Hepatocyte (in vitro differentiated cells): ENCODE measurements around the gene RGS3. TPM values are rescaled to one million over a fixed set of nuclear protein-coding genes. Genes with fewer than 3 reads are reported as not detected.

Source experiments
- DNase-seq: peaks from one replicate; pipeline ENCODE4 v3.0.0-alpha.2; 2016; ENCODE audit warnings: low spot score
- H2AFZ ChIP-seq: fragments of 200-600 bp; sonication (generic); 2 replicates; pipeline ENCODE4 v1.6.0; 2016; ENCODE audit warnings: antibody characterized with exemption, mild to moderate bottlenecking
- H3K27ac ChIP-seq: fragments of 200-600 bp; sonication (generic); 2 replicates; pipeline ENCODE4 v1.5.1; 2016; ENCODE audit warnings: mild to moderate bottlenecking
- H3K27me3 ChIP-seq: fragments of 200-600 bp; sonication (generic); 2 replicates; pipeline ENCODE4 v1.6.1; 2016
- H3K36me3 ChIP-seq: fragments of 200-600 bp; sonication (generic); replicated peaks from 2 replicates; pipeline ENCODE4 v1.5.1; 2016; ENCODE audit warnings: low read depth; ENCODE audit not compliant: insufficient read depth
- H3K4me1 ChIP-seq: fragments of 200-600 bp; sonication (generic); 2 replicates; pipeline ENCODE4 v1.5.1; 2016; ENCODE audit warnings: mild to moderate bottlenecking, moderate library complexity; ENCODE audit not compliant: insufficient read depth
- H3K4me2 ChIP-seq: fragments of 200-600 bp; sonication (generic); 2 replicates; pipeline ENCODE4 v1.6.0; 2016
- H3K4me3 ChIP-seq: fragments of 200-600 bp; sonication (generic); 2 replicates; pipeline ENCODE4 v1.5.1; 2016; ENCODE audit warnings: mild to moderate bottlenecking
- H3K79me2 ChIP-seq: fragments of 200-600 bp; sonication (generic); 2 replicates; pipeline ENCODE4 v1.6.0; 2017; ENCODE audit warnings: mild to moderate bottlenecking
- H3K9me2 ChIP-seq: fragments of 200-600 bp; sonication (generic); replicated peaks from 2 replicates; pipeline ENCODE4 v1.6.0; 2017; ENCODE audit warnings: mild to moderate bottlenecking; ENCODE audit not compliant: insufficient read depth
- H3K9me3 ChIP-seq: fragments of 200-600 bp; sonication (generic); 2 replicates; pipeline ENCODE4 v1.5.1; 2016; ENCODE audit warnings: low read depth, mild to moderate bottlenecking
- H4K20me1 ChIP-seq: fragments of 200-600 bp; sonication (generic); 2 replicates; pipeline ENCODE4 v1.6.0; 2016; ENCODE audit warnings: mild to moderate bottlenecking; ENCODE audit not compliant: insufficient read depth, poor library complexity, severe bottlenecking
- CTCF ChIP-seq: fragments of 200-600 bp; sonication (generic); IDR thresholded peaks from 2 replicates; pipeline ENCODE4 v1.5.1; 2016; ENCODE audit warnings: antibody characterized with exemption, mild to moderate bottlenecking; ENCODE audit not compliant: poor library complexity
- EZH2 ChIP-seq: fragments of 200-600 bp; sonication (generic); IDR thresholded peaks from 2 replicates; pipeline ENCODE4 v1.6.1; 2016; ENCODE audit warnings: antibody characterized with exemption, mild to moderate bottlenecking, borderline replicate concordance
- EZH2phosphoT487 ChIP-seq: fragments of 200-600 bp; sonication (generic); IDR thresholded peaks from one replicate; pipeline ENCODE4 v1.6.1; 2018; ENCODE audit warnings: antibody characterized with exemption, mild to moderate bottlenecking, low read depth, moderate library complexity; ENCODE audit not compliant: unreplicated experiment, severe bottlenecking
- WGBS: methylation state at CpG from one replicate; pipeline ENCODE4 v1.1.6; 2016; ENCODE audit warnings: low lambda C conversion rate; ENCODE audit errors: missing lambda C conversion rate; 5-methylcytosine and 5-hydroxymethylcytosine counted together
- polyA plus RNA-seq: library from polyadenylated mRNA; unstranded; fragments of >200 nt; fragmentation: Nextera tagmentation; extraction: Ambion mirVana; gene quantifications from 2 replicates; pipeline ENCODE4 v1.2.1, GENCODE V29; 2016
- total RNA-seq: library from RNA; depleted of rRNA; stranded (reverse); fragments of >200 nt; gene quantifications from 2 replicates; pipeline ENCODE4 v1.2.3, GENCODE V29; 2014

RGS3 gene
- total and polyA plus RNA-seq, 2 experiments from 2014 or later = 48.0 to 62.7 TPM

GRCh38 chr9:113525831-113526230, 62.3 kb downstream of the RGS3 start:
- no peak for TF ChIP-seq CTCF
- no peak for TF ChIP-seq EZH2
- TF ChIP-seq EZH2phosphoT487 = no peak
- Histone ChIP-seq H4K20me1 (no peaks in the 10 kb centered on the region), H3K4me1 (peaks cover 57% of the 10 kb centered on the region), H3K4me2 (no peak overlapping the region), H3K79me2 (no peaks in the 10 kb centered on the region), H3K36me3 (no peaks in the 10 kb centered on the region), H3K4me3 (no peak overlapping the region), H2AFZ (no peak overlapping the region), H3K27me3 (no peaks in the 10 kb centered on the region), H3K9me3 (no peaks in the 10 kb centered on the region), H3K27ac (no peak overlapping the region), H3K9me2 (no peaks in the 10 kb centered on the region)
- 95% methylated on average over 8 of the region's 8 CpGs for WGBS
- DNase-seq = no peak

GRCh38 chr9:113526231-113526746, 62.8 kb downstream of the RGS3 start:
- no peak for DNase-seq
- Histone ChIP-seq H3K79me2 (no peaks in the 10 kb centered on the region), H2AFZ (no peak overlapping the region), H3K9me3 (no peaks in the 10 kb centered on the region), H4K20me1 (no peaks in the 10 kb centered on the region), H3K4me2 (no peak overlapping the region), H3K27ac (no peak overlapping the region), H3K27me3 (no peaks in the 10 kb centered on the region), H3K4me1 (peaks cover 54% of the 10 kb centered on the region), H3K9me2 (no peaks in the 10 kb centered on the region), H3K36me3 (no peaks in the 10 kb centered on the region), H3K4me3 (no peak overlapping the region)
- TF ChIP-seq CTCF (no peak), EZH2 (no peak), EZH2phosphoT487 (no peak)
- WGBS = 93% methylated on average over 8 of the region's 8 CpGs

- no peaks in the 10 kb centered on the region for H3K36me3 ChIP-seq
- H3K79me2 ChIP-seq = no peaks in the 10 kb centered on the region
- H3K27ac ChIP-seq = peak overlapping the region; percentile 24
Observed at GRCh38 chr9:113526841-113527240, 63.3 kb downstream of the RGS3 start.

More at GRCh38 chr9:113526841-113527240, 63.3 kb downstream of the RGS3 start:
- H3K9me3 ChIP-seq = no peaks in the 10 kb centered on the region
- H3K4me2 ChIP-seq = no peak overlapping the region
- no peaks in the 10 kb centered on the region for H3K27me3 ChIP-seq
- H2AFZ ChIP-seq = no peak overlapping the region
- no peak for TF ChIP-seq EZH2
- no peak for TF ChIP-seq CTCF
- no peak for TF ChIP-seq EZH2phosphoT487
- H3K4me1 ChIP-seq = peaks cover 54% of the 10 kb centered on the region
- no peak for DNase-seq
- no peaks in the 10 kb centered on the region for H3K9me2 ChIP-seq
- WGBS = 67% methylated on average over 4 of the region's 4 CpGs
- H3K4me3 ChIP-seq = no peak overlapping the region
- H4K20me1 ChIP-seq = no peaks in the 10 kb centered on the region
